GM18507 (cell line): Measurements from ENCODE around the gene SPTY2D1.
"Not testable (repeated sequence)": the region's sequence is repeated elsewhere in the genome, so short reads cannot be mapped to it uniquely, and the experiment has no call there.

Experiments used
- DNase-seq: peaks from one replicate; pipeline ENCODE4 v3.0.0; 2011; ENCODE audit warnings: low read depth; ENCODE audit not compliant: insufficient read length; ENCODE audit errors: extremely low spot score
- FAIRE-seq: peaks from 2 replicates; lab custom pipeline; 2011; peaks lifted over from hg19 to GRCh38; lab: Jason Lieb, UNC

Gene SPTY2D1

GRCh38 chr11:18624161-18624560 lies 10.0 kb downstream of the SPTY2D1 start:
- no peak for FAIRE-seq
- no peak for DNase-seq

GRCh38 chr11:18623707-18624106 lies 10.4 kb downstream of the SPTY2D1 start:
- FAIRE-seq (no peak), DNase-seq (no peak)

- no peak for FAIRE-seq
- DNase-seq, result no peak
Observed at GRCh38 chr11:18618342-18619025, 15.7 kb downstream of the SPTY2D1 start.

GRCh38 chr11:18617688-18618341 lies 16.3 kb downstream of the SPTY2D1 start:
- DNase-seq (no peak), FAIRE-seq (peak; percentile 79)

GRCh38 chr11:18615628-18616392 lies 18.3 kb downstream of the SPTY2D1 start:
- peak; percentile 91 for FAIRE-seq

GRCh38 chr11:18614667-18615066 lies 19.5 kb downstream of the SPTY2D1 start:
- FAIRE-seq, result no peak

More at GRCh38 chr11:18615628-18616392, 18.3 kb downstream of the SPTY2D1 start:
- DNase-seq, result peak; percentile 61

GRCh38 chr11:18612394-18612793 lies 21.7 kb downstream of the SPTY2D1 start:
- FAIRE-seq (no peak), DNase-seq (no peak)

More at GRCh38 chr11:18614667-18615066, 19.5 kb downstream of the SPTY2D1 start:
- DNase-seq, result no peak

GRCh38 chr11:18611196-18611595 lies 22.9 kb downstream of the SPTY2D1 start:
- FAIRE-seq (no peak), DNase-seq (no peak)

- DNase-seq (no peak), FAIRE-seq (no peak)
Observed at GRCh38 chr11:18608376-18608775, 25.8 kb downstream of the SPTY2D1 start.

- no peak for DNase-seq
- FAIRE-seq, result no peak
Observed at GRCh38 chr11:18600915-18601569, 33.1 kb downstream of the SPTY2D1 start.

- FAIRE-seq, result no peak
- no peak for DNase-seq
Observed at GRCh38 chr11:18599739-18600230, 34.4 kb downstream of the SPTY2D1 start, which contains the start of gene MISFA. Gene MISFA, plus strand, starts transcription at chr11:18599789. Its CDS starts 140 bp downstream, at chr11:18599929.

- FAIRE-seq, result no peak
- no peak for DNase-seq
Observed at GRCh38 chr11:18594999-18595749, 39.0 kb downstream of the SPTY2D1 start.

- DNase-seq, FAIRE-seq: not testable (repeated sequence)
Observed at GRCh38 chr11:18594088-18594487, 40.1 kb downstream of the SPTY2D1 start.

- no peak for DNase-seq
- FAIRE-seq, result no peak
Observed at GRCh38 chr11:18590571-18590970, 43.6 kb downstream of the SPTY2D1 start.

GRCh38 chr11:18588297-18589252 lies 45.6 kb downstream of the SPTY2D1 start, which contains the start of gene UEVLD:
Gene UEVLD, minus strand, starts transcription at chr11:18588734. Its CDS starts 80 bp downstream, at chr11:18588654.
- FAIRE-seq (peak; percentile 63), DNase-seq (peak; percentile 75)

GRCh38 chr11:18581825-18582224 lies 52.3 kb downstream of the SPTY2D1 start:
- FAIRE-seq, result no peak
- DNase-seq, result no peak

- FAIRE-seq (no peak), DNase-seq (no peak)
Observed at GRCh38 chr11:18580113-18580766, 53.9 kb downstream of the SPTY2D1 start.
